Measurements from ENCODE around the gene SLC38A10.

GRCh38 chr17:81301195-81302144, 6.4 kb upstream of the SLC38A10 start:
- no peak for TF ChIP-seq POLR2A (IDR thresholded peaks at IDR 0.05; ENCODE audit: low read length)
- no peak for TF ChIP-seq GATA1 (IDR thresholded peaks at IDR 0.05; ENCODE audit: low read depth, low read length)
